Measurements from ENCODE around the gene ZIC4. TPM values are rescaled to one million over a fixed set of nuclear protein-coding genes. Genes with fewer than 3 reads are reported as not detected.

ZIC4 gene
- total RNA-seq (2014; rRNA removed; shearing (Covaris generic); ENCODE audit: low replicate concordance): not detected in 2 replicates

DNA sequence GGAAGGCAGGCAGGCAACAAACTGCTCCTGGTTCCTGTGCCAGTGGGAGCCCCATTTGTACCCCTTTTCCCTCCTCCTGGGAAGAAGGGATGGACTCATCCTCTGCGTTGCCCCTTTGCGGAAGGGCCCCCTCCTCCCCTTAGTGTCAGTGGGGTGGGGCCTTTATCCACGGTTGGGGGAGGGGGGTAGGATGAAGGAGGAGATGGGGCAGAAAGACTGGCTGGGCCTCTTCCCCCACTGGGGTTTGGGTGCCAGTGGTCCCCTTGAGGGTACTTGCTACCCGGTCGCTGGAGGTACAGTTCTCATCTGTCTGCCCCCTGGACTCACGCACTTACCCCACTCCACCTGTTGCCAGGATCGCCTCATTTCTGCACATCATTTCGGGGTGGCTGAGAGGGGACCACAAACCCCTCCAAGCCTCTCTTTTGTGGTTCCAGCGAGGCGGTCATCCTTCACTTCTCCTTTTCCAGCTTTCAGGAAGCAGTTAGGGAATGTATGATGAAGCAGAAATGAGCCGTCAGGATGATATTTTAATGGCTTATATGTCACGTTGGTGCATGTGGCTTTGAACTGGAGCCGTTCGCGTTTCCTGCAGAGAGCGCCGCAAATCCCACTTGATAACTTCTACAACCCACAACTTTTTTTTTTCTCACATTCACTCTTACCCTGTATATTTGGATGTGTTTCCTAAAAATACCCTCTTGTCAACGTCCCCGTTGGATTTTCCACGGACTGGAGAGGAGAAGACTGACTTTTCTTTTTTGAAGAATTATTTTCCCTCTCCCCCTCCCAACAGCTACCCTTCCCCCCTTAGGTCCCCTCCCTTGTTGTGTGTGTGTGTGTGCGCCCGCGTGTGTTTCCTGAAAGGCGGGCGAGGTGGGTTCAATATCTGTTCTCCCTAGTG is at the start of gene ZIC4:
Gene ZIC4 (minus strand): TSS at position 516 of the 904 bp plus-strand sequence. CDS start 3,746 bp downstream, outside the sequence.
- in situ Hi-C loops (cut with HindIII; ENCODE audit: low pct_unique_long_range_greater_than_20kb, low sequenced_read_pairs): no loop called here

GRCh38 chr3:147449669-147450068 is 43.3 kb upstream of the ZIC4 start:
- in situ Hi-C loops (cut with HindIII; ENCODE audit: low pct_unique_long_range_greater_than_20kb, low sequenced_read_pairs): no loop called here

More for the DNA sequence above, at the start of gene ZIC4:
- no peak for DNase-seq (ENCODE audit: low read depth)

GRCh38 chr3:147447224-147447623 is 40.9 kb upstream of the ZIC4 start:
- no peak for DNase-seq (ENCODE audit: low read depth)
- in situ Hi-C loops (cut with HindIII; ENCODE audit: low pct_unique_long_range_greater_than_20kb, low sequenced_read_pairs): no loop called here

More at GRCh38 chr3:147449669-147450068, 43.3 kb upstream of the ZIC4 start:
- no peak for DNase-seq (ENCODE audit: low read depth)

GRCh38 chr3:147431751-147432150 is 25.4 kb upstream of the ZIC4 start:
- in situ Hi-C loops (cut with HindIII; ENCODE audit: low pct_unique_long_range_greater_than_20kb, low sequenced_read_pairs): no loop called here
- DNase-seq (ENCODE audit: low read depth): no peak

DNA sequence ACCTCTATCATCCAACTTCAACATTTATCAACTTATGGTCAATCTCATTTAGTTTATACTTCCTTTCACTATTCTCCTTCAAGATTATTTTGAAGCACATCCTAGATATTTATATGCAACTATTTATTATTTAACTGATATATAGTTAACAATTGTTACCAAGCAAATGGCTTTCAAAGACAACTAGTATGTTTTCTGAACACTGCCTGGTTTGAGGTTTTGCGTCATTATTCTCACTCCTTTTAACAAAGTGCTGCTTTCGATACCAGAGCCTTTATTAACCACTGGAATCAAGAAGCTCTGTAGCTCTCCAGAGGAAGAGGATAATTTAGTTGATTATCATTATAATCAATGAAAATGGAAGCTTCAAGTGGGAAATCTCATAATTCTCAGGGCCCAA is 22.4 kb upstream of the ZIC4 start:
- in situ Hi-C loops (cut with HindIII; ENCODE audit: low pct_unique_long_range_greater_than_20kb, low sequenced_read_pairs): no loop called here
- no peak for DNase-seq (ENCODE audit: low read depth)

- in situ Hi-C loops (cut with HindIII; ENCODE audit: low pct_unique_long_range_greater_than_20kb, low sequenced_read_pairs): no loop called here
- no peak for DNase-seq (ENCODE audit: low read depth)
Observed at GRCh38 chr3:147428326-147428725, 22.0 kb upstream of the ZIC4 start.

GRCh38 chr3:147427746-147428145 is 21.4 kb upstream of the ZIC4 start:
- no peak for DNase-seq (ENCODE audit: low read depth)
- in situ Hi-C loops (cut with HindIII; ENCODE audit: low pct_unique_long_range_greater_than_20kb, low sequenced_read_pairs): no loop called here

GRCh38 chr3:147426931-147427330 is 20.6 kb upstream of the ZIC4 start:
- in situ Hi-C loops (cut with HindIII; ENCODE audit: low pct_unique_long_range_greater_than_20kb, low sequenced_read_pairs): no loop called here
- no peak for DNase-seq (ENCODE audit: low read depth)

DNA sequence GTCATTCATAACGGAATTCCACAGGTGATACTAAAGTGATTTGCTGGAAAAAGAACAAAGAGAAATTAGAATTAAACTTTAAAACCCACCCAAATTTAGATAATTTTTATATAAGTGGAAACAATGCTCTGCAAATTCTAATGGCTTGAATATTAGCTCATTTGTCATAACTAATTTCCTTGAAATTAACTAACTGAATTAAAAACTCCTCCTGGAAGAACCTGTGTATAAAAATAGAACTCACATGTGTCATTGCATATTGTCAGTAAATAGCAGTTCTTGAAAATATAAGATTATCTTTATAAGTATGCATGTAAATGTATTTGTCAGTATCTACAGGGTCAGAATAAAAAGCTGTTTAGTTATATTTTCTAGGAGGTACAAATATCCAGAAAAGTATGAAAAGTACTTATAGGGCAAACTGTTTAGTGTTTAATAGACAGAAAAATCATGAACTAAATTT is 19.1 kb upstream of the ZIC4 start:
- DNase-seq (ENCODE audit: low read depth): no peak
- in situ Hi-C loops (cut with HindIII; ENCODE audit: low pct_unique_long_range_greater_than_20kb, low sequenced_read_pairs): no loop called here

GRCh38 chr3:147424581-147425387 is 18.4 kb upstream of the ZIC4 start:
- in situ Hi-C loops (cut with HindIII; ENCODE audit: low pct_unique_long_range_greater_than_20kb, low sequenced_read_pairs): no loop called here
- DNase-seq (ENCODE audit: low read depth): no peak

DNA sequence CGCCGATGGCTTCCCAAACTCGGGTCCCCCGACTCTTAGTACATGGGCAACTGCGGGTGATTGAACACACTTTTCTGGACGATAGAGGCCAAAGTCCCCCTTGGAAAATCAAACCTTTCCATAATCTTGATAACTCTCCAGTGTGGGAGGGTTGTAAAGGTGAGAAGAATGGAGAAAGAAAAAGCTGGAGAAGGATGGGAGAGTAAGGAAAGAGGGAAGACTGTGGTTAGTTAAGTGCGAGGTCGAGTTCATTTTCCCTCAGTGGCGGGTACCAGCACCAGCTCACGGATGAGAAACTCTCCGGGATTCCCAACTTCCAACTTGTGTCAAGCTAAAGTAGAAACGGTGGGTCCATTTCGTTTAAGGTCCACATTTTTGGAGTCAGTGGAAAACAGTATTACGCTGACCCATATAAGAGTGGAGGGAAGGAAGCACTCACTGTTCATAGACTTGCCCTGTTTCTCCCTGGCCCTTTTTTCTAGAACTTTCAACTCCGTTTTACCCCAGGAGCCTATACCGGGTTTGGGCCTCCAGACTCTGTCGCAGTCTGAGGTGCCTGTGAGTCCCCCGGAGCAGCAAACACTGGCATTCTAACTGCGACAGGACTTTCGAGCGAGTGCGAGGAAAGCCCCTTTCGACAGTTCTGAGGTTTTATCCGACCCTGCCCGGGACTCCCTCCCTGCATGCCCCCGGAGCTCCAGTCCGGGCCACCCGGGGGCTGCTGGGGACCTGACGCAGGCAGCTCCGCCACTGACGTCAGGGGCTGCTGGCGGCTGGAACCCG is 17.6 kb upstream of the ZIC4 start:
- in situ Hi-C loops (cut with HindIII; ENCODE audit: low pct_unique_long_range_greater_than_20kb, low sequenced_read_pairs): no loop called here
- DNase-seq (ENCODE audit: low read depth): no peak

GRCh38 chr3:147423537-147423797 is 17.1 kb upstream of the ZIC4 start:
- in situ Hi-C loops (cut with HindIII; ENCODE audit: low pct_unique_long_range_greater_than_20kb, low sequenced_read_pairs): no loop called here
- no peak for DNase-seq (ENCODE audit: low read depth)

DNA sequence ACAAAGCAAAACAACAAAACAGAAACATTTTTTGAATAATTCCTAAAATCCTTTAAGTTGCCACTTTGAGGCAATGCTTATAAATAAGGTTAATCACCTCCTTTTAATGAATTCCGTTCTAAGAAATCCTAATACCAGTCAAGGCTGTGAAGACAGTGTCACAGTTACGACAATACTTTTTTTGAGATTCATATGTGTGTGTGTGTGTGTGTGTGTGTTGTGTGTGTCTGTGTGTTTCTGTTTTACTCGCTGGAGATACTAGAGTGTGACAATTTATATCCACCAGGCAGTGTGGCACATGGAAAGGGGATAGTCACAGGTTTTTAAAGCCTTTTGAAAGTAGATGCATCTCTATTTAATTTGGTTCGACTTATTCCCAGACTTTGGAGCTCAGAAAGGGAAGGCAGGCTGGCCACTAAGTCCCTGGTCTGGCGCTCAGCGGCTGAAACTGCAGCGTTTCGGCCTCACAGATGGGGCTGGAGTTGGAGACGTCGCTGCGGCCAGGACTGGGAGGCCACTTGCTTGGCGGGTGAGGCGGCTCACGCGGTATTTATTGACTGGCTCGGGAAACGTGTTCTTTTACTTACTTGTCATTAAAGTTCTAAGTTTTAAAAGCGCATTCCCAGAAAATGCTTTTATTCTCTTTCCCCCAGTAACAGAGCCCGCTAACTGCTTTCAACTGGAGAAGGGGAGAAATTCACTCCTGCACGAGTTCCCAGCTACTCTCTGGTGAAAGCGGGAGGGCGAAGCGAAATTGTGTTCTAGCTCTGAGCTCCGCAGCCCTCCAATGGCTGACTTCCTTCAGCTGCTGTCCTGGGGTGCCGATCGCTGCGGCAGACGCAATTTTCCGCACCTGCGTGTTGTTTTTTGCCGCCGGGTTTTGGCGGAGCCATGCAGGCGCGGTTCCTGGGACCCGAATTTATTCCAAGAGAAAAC is 16.5 kb upstream of the ZIC4 start:
- no peak for DNase-seq (ENCODE audit: low read depth)
- in situ Hi-C loops (cut with HindIII; ENCODE audit: low pct_unique_long_range_greater_than_20kb, low sequenced_read_pairs): no loop called here

DNA sequence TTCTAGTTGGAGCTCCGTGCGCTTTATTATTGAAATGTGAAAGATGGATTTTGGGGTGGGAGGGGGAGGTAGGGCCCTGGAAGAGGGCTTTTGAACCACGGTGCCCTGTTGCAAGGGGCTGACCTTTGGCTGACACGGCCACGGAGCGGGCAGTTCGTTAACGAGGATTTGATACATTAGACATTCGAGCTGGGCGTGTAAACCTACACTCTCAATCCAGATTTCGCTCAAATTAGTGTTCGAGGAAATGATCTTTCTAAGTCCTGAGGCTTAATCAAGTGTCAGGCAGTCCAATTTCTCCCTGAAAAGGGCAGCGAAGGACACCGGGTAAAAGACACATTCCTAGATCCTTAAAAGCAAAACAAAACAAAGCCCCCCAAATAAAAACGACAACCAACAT is 15.9 kb upstream of the ZIC4 start:
- DNase-seq (ENCODE audit: low read depth): no peak
- in situ Hi-C loops (cut with HindIII; ENCODE audit: low pct_unique_long_range_greater_than_20kb, low sequenced_read_pairs): no loop called here

GRCh38 chr3:147421184-147421912 is 15.0 kb upstream of the ZIC4 start:
- in situ Hi-C loops (cut with HindIII; ENCODE audit: low pct_unique_long_range_greater_than_20kb, low sequenced_read_pairs): no loop called here
- DNase-seq (ENCODE audit: low read depth): no peak

DNA sequence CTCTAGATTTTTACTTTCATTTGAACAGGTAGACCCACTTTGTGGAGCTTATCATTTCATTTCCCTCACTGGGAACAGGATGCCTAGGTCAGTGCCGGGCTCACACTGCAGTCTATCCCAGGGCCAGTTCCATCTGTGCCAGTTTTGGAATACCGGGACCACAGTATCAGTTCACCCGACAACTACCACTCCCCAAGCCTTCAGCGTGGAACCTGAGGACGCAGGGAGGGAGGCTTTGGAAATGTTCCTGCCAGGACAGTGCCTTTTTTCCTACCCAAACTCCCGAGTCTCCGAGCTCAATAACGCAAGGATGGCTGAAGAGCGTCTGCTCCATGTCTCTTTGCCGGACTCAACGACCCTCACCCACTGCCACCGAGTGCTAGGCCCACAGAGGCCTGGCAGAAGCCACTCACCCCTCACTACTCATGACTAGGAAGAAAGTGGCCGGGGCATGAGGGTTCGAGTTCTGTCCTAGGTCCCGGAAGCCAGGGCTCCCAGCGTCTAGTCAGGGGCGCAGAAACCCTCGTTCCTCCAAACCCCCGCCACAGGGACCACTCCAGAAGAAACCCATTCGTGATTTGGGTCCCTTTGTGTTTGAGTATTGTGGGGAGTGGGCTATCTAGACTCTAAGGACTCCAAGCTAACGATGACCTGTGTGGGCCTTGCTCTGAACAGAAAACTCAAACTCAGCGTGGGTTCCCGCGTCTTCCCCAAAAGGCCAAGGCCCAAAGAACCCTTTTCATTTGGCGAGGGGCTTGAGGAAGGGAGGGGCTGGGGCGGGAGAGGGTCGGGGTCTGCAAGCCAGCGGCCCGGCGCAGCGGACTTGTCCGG is 14.2 kb upstream of the ZIC4 start:
- in situ Hi-C loops (cut with HindIII; ENCODE audit: low pct_unique_long_range_greater_than_20kb, low sequenced_read_pairs): no loop called here
- DNase-seq (ENCODE audit: low read depth): no peak

All from Caki2 (cell line).